Putamen (tissue), 1 donor: ENCODE data around the gene OSTF1.

ENCODE experiments used
- DNase-seq: peaks from one replicate; pipeline ENCODE4 v3.0.0-alpha.2; 2016; ENCODE audit warnings: low spot score

OSTF1 gene

DNA sequence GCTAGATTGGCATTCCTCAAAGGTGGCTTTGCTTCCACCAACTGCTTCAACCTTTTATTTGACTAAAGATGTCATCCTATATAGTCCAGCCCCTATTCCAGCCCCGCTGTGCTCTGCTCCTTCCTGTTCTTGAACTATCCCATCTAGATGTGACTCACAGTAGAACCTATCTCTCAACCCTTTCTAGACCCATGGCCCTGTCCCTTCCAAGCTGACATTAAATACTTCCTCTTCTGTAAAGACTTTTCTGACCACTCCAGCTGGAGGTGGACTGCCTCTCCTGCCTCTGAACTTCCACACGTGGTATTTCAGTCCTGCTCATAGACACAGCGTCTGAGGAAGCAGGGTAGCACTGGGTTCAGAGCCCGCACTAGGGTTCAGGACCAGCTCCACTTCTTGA lies 32.4 kb downstream of the OSTF1 start:
- DNase-seq = no peak

DNA sequence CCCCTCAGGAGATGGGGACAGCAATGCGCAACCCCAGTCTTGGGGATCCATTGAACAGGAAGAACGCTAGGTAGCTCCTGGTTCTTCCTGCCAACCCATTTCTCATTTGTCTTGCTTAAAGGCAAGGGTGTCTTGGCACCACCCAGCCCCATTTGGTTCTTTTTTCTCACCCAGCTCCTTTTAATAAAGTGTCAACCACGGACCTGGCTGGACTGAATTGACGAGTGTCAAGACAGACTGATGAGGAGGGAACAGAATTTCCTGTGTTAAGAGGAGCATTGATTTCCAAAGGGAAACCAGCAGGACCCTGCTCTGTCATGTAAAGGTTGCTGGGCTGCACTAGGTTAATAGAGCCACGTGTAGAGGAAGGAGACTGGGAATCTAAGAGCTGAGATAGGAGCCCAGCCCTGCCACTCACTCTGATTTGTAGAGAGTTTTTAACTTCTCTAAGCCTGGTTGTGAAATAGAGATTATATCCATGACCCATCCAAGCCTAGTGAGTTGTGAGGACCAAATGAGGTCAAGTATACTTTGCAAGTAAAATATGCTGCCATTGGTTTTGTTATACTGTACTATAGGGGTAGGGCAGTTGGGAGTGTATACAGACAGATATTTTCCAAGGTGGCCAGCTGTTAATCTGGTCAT lies 33.7 kb downstream of the OSTF1 start:
- no peak for DNase-seq

DNA sequence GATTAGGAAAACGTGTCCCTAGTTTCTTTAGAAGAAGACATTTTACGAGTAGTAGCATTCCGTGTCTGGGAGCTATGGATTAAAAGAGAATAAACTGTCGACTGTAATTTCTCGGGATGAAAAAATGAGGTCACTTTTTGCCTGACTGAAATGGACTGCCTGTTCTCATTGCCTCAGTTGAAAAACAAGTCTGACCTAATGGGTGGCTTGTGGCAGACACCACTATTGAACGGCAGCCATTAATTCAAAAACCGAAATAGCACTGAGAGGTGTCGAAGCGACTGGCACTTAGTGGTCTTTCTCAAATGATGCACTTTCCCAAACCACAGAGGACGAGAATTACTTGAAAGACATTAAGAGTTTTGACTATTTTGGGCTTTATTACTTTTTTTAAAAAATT lies 35.4 kb downstream of the OSTF1 start:
- DNase-seq = no peak

DNA sequence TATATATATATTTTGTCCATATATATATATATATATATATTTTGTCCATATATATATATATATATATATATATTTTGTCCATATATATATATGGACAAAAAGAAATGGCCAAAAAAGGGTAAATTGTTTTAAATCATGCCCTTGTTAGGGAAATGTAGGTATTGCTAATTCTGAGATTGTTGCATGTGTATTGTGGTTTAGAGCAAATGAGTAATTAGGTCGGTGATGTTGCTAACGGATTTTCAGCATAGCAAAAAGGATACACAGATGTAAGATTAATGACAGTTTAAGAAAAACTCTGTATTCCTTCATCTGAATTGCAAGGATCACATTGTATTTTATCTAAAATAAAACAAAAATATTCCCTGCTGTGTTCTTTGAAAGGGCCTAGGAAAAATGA lies 40.2 kb downstream of the OSTF1 start:
- DNase-seq = no peak

DNA sequence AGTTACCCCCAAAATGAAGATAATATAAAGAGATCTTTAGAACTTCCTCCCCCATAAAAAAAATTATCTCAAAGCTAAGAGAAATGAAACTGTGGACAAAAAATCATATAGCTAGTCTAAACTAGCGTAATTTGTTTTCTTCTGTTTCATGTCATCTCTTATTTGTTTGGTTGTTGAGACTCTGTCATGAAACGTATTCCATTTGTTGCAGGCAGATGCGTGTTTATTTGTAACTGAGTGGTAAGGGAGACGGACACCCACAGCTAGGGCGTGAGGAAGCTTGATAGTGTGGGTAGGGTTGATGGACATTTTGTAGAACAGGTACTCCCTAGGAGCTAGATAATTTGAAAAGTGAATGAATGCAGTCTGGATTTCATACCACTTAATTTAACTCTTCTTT lies 41.9 kb downstream of the OSTF1 start:
- no peak for DNase-seq

DNA sequence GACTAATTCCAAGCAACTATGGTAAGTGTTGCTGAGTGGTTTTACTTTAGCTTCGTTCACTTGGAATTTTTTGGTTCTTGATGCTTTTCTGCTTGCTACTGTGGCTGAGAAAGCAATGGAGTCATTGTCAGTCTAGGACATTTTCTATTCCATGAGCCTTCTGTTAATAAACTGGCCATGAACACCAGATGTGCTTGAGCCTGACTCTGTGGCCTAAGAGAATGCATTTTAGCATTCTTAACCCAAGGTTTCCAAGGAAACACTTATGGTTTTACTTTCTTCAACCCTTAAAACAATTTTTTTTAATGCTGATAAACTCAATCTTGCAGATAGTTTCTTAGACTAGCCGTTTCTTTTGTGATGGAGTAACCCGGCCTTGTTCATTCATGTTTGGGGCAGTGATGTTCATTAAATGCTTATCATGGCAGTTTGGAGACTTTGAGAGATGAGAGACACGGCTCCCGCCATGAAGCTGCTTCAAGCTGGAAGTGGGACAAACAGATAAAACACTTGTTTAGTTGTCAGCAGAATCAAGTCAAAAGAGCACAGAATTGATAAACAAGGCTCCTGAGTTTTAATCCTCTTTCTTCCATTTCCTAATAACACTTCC lies 42.4 kb downstream of the OSTF1 start:
- DNase-seq = no peak

DNA sequence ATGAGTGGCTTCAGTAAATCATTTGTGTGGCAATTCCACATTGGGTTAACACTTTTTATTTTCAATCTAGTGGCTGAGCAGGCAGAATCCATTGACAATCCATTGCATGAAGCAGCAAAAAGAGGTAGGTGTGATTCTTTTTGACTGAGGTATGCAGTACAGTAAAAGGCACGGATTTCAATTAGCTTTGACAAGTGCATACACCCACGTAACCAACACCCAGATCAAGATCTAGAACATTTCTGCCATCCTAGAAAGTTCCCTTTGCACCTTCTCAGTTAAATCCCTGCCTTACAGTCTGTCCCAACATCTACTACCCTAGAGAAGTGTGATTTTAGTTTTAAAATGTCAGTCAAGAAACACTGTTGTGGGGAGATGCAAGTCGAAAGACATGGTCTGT lies 43.4 kb downstream of the OSTF1 start:
- DNase-seq = peak; percentile 73

DNA sequence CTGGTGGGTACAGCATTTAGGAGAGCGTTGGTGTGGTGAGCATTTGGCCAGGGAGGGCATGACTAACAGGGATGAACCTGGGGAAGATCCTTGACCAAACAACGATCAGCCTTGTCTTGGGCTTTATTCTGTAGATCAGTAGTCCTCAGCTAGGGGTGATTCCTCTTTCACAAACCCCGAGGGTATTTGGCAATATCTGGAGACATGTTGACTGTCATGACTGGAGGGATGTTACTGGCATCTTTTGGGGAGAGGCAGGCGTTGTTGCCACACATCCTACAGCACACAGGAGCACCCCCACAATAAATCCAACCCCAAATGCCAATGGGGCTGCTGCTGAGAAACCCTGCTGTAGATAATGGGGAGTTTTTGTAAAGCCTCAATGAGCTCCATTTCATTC lies 43.9 kb downstream of the OSTF1 start:
- no peak for DNase-seq

DNA sequence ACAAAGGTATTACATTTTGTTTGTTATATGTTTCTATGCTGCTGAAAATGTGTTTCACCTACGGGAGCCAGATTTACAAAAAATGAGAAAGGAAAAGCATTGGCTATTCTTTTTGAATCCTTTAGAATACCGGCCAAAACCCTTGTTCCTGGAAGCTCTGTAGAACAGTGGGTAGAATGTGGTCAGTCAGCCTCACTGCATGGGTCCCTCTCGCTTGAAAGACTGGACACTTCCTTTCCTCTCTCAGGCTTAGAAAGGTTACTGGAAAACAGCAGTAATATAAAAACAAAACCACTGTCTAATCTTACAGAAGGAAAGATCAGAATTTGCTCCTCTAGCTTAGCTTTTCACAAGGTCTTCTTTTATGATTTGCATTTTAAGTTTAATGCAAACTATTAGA lies 45.1 kb downstream of the OSTF1 start:
- no peak for DNase-seq

DNA sequence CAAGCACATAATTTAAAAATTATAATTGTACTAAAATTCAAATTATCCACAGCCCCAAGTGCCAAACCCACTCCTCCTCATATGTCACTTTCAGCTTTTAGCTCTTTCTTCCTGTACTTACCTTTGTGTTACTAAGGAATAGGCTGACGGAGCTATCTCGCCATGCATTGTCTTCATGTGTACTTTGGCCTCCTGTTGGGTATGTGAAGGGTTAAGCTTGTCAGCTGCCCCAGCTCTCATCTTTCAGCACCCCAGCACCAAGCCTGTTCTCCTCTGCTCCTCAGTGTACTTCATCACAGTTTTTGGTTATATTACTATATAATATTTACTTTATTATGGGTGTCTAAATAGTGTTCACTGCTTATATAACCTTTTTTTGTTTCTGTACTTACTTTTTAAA lies 46.2 kb downstream of the OSTF1 start:
- DNase-seq = no peak

DNA sequence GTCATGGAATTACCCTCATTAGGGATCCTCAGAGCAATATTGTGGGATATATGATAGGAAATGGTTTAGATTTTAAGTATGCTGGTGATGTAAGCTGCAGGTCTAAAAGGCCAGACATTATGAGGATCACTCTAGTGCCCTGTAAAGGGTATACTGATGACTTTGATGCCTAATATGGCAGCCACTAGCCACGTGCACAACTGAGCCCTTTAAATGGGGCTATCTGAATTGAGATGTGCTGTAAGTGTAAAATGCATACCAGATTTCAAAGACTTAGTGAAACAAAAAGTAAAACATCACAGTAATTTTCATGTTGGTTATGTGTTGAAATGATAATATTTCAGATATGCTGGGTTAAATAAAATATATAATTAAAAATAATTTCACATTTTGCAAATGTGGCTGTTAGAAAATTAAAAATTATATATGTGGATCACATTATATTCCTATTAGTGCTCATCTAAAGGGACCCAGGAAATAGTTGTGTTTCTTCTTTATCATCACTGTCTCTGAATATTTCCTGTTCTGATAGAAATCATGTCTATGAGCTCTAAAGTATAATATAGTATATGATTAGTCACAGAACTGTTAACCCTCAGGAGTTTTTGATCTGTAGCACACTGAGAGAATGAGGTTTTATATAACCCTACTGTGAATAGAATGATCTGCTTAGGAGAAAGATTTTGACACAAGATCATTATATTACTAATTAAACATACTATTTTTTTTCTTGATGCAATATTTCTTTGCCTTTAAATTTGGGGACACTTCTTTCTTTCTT lies 50.1 kb downstream of the OSTF1 start:
- DNase-seq = no peak

DNA sequence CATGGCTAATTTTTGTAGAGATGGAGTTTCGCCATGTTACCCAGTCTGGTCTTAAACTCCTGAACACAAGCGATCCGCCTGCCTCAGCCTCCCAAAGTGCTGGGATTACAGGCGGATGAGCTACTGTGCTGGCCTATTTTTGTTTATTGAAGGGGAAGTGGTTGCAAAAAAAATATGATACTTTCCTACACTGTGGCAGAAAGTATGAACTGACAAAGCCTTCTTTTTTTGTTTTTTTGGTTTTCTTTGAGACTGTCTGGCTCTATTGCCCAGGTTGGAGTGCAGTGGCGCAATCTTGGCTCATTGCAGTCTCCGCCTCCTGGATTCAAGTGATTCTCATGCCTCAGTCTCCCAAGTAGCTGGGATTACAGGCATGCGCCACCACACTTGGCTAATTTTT lies 50.9 kb downstream of the OSTF1 start:
- DNase-seq = no peak

DNA sequence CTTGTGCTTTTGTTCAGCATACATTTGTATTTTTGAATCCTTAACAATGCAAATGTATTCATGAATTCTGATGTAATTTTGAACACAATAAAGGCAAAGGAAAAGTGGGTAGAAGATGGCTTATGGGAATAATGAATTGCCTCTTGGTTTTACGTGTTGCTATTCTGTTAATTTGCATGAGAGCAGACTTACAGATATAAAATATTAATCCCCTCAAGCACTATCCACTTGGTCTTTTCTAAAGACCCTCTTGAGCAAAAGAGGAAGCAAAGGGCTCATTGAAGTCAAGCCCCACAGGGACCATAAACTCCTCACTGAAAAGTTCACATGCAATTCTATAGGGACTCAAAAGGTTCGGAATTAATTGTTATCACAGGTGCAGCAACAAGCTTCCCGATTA lies 51.9 kb downstream of the OSTF1 start:
- peak; percentile 59 for DNase-seq

DNA sequence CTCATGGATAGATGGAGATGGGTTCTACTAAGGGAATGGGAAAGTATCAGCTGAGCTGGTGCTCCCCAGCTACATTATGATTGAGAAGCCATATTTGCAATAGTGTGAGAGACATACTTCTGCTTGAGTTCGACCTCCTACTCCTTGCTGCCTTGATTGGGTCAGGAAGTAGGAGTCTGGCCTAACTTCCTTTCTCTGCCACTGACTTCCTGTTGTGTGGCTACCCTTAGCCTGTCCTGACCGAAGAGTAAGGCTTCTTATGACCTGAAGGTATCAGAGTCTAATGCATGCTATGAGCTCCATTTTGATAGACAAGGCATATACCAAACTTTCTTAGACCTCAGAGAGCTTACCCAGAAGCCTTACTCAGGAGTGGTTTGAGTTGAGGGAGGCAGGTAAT lies 53.9 kb downstream of the OSTF1 start:
- no peak for DNase-seq

DNA sequence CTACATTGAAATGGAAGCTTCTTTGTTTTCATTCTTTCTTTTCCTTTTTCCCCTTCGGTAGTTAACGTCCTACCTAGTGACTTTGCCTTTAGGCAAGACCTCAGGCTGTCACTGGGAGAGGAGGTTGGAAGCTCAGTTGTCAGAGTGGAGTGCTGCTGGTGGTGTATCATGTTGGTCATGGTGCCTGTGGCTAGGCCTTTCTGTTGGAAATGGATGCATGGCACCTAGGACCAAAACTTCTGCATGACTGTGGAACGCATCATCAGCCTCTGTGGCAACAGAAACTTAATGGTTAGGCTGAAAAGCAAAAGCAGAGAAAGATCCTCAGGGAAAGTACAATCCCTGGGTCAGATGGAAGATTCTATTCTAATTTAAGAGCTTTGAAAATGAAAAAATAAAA lies 57.9 kb downstream of the OSTF1 start:
- DNase-seq = no peak

DNA sequence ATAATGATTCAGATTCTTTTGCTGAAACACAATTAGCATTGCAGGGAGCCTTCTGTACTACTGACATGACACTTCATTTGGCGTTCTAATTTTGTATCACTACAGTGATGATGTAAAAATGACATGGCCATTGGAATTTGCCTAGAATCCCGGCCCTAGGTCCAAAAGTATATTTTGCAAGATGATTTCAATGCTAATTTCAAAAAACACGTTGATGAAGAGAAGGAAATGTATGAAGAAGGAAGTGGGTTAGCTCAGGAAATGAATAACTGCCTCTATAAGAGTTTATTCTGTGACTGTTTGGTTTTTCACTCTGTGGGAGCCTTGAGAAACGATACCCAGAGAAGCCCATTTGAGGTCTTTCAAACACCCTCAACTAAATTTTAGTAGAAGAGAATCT lies 59.3 kb downstream of the OSTF1 start:
- no peak for DNase-seq

DNA sequence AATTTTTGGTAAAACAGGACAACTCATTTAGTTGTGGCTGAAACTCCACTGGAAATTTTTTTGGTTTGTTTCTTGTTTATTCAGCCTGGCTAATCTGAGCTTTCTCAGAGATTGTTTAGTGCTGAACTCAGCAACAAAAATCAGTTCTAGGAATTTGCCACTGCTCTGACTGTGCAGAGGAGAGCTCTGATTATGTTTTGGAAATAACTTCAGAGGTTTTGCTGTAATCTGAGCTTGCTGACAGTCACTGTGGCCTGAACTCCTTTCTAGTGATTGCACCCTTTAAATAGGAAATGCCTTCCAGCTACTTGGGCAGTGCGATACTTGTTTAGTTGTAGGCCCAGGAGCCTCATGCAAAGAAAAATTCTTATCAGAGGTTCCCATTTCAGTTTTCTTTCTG lies 60.2 kb downstream of the OSTF1 start:
- no peak for DNase-seq

DNA sequence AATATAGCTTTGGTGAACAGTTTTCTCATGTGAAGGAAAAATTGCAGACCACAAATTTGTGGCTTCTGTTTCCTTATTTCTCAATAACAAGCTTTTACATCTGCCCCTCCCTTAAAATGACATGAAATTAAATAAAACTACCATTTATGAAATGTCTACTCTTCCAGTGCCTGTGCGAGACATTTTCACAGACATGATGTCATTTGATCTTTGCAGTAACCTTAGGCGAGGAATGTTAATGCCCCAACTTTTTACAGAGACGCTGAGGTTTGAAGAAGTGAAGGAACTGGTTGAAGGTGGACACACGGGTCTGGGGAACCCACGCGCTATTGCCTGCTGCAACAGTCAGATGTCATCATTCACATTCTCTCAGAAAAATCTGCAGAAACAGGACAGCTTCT lies 61.5 kb downstream of the OSTF1 start:
- DNase-seq = no peak

DNA sequence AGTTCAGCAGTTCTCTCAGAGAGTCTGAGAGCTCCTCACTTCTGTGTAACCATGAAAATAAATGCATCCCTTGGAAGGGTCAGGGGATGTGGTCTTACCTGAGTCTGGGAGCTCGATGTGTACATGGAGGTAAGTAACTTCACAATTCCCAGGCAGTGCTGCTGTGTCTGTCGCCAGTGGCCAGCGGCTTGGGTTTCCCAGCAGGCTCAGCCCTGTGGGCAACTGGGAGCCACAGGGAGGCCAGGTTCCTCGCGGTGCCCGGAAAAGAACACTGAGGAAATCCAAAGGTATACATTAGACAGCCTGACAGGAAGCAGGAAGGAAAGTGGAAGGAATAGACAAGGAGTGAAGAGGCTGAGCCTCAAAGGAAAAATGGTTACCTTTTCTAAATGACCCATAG lies 62.2 kb downstream of the OSTF1 start:
- DNase-seq = no peak

DNA sequence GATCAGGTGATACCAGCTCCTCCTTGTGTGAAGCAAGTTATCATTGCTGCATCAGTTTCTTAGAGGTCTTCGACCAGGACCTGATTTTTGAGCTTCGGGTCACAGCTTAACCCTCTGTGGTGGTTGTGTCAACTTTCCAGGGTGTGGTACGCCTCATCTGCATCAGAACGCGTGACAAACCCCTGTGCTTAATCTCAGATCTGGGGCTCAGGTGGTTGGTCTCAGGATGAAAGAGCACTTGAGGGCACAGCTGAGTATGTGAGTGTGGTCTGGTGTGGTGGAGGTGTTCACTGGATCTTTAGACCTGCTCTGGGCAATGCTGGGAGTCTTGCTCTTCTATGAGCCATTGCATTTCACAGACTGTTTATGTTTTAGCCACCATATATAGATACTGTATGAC lies 64.1 kb downstream of the OSTF1 start:
- DNase-seq = no peak

DNA sequence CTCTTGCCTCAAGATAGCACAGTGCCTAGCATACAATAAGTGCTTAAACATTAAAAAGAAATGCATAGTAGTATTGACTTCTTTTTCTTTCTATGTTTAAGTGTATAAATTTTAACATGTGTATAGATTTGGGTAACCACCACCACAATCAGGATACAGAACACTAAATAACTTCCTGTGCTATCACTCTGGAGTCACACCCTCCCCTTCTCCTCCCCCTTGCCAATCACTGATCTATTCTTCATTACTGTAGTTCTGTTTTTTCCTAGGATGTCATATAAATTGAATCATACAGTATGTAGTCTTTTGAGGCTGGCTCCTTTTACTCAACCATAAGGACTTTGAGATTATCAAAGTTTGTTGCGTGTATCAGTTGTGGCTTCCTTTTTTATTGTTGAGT lies 68.5 kb downstream of the OSTF1 start:
- no peak for DNase-seq

DNA sequence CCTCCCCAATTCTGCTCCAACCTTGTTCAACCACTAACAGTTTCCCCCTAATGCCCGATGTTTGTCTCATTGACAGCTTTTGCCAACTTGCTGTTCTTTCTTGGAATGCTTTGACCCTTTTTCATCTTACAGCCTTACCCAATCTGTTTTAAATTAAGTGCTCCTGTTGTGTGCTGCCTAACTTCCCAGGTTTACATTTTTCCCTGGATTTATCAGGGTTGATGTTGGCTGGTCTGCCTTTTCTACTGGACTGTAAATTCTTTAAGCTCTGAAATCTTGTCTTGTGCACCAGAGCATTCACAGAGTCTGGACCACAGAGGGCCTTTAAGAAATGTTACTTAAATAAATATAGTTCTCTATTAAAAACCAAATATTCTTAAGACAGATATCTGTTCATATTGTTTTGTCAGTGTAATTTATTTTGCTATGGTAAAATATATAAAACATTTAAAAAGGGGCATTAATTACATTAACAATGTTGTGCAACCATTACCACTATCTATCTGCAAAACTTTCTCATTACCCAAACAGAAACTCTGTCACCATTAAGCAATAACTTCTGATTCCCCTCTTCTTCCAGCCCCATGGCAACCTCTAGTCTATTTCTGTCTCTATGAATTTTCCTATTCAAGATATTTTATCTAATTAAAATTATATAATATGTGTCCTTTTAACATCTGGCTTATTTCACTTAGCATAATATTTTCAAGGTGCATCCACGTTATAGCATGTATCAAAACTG lies 73.0 kb downstream of the OSTF1 start:
- DNase-seq = no peak

DNA sequence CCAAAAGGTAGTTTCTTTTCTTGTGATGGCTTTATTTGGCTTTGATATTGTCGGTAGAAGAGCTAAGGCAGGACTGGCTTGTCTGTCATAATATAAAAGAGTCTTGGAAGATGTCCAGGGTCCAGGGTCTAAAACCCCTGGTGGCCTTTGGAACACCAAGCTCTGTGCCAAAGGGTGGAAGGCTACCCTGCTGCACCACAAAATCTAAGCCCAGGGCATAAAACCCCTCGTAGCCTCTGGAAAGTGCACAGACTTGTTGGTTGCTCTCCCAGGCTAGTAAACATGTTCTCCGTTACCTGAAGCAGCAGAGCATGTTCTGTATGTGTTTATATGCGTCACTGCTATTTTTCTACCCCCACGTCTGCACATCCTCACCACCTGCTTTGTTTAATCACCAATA lies 75.5 kb downstream of the OSTF1 start:
- DNase-seq = no peak
